Effector memory CD8-positive, alpha-beta T cell (primary cell): ENCODE data around the gene C11orf98.
"Not testable (repeated sequence)": the region's sequence is repeated elsewhere in the genome, so short reads cannot be mapped to it uniquely, and the experiment has no call there.

ENCODE experiments used
- ATAC-seq: fragments of 150-1000 bp; cut with Tn5 transposase; replicated peaks from 2 replicates; pipeline ENCODE4 v1.10.0; 2021; ENCODE audit warnings: mild to moderate bottlenecking, moderate library complexity
- DNase-seq, 3 experiments: peaks; one replicate each; pipeline ENCODE4 v3.0.0; 2021
- H3K27ac Mint-ChIP-seq, 2 donors: one replicate each; pipeline ENCODE4 v1.8.0; 2022; ENCODE audit warnings: mild to moderate bottlenecking in 2 of 2, mixed read lengths in 2 of 2, moderate library complexity in 2 of 2
- H3K27me3 Mint-ChIP-seq, 2 donors: one replicate each; pipeline ENCODE4 v1.8.0; 2022; ENCODE audit warnings: mixed read lengths in 2 of 2
- H3K36me3 Mint-ChIP-seq: one replicate; pipeline ENCODE4 v1.8.0; 2022; ENCODE audit warnings: mild to moderate bottlenecking, moderate library complexity, mixed read lengths; ENCODE audit not compliant: insufficient read depth
- H3K4me1 Mint-ChIP-seq, 2 donors: one replicate each; pipeline ENCODE4 v1.8.0; 2022; ENCODE audit warnings: low read depth in 2 of 2, mixed read lengths in 2 of 2
- H3K4me3 Mint-ChIP-seq, 2 donors: one replicate each; pipeline ENCODE4 v1.8.0; 2022; ENCODE audit warnings: mild to moderate bottlenecking in 2 of 2, mixed read lengths in 2 of 2, moderate library complexity in 2 of 2
- H3K9me3 Mint-ChIP-seq, 2 donors: one replicate each; pipeline ENCODE4 v1.8.0; 2022; ENCODE audit warnings: mixed read lengths in 2 of 2

Gene C11orf98

GRCh38 chr11:62677156-62677555 is 12.1 kb upstream of the C11orf98 start:
- DNase-seq (no peak), ATAC-seq (no peak)
- H3K27ac Mint-ChIP-seq = peak overlapping the region; percentile 98 to 99
- H3K36me3 Mint-ChIP-seq = peaks cover 53% of the 10 kb centered on the region
- H3K4me3 Mint-ChIP-seq = peak overlapping the region; percentile 51 to 53
- no peaks in the 10 kb centered on the region for H3K27me3 Mint-ChIP-seq
- H3K4me1 Mint-ChIP-seq = peaks cover 31 to 37% of the 10 kb centered on the region in 2 donors
- H3K9me3 Mint-ChIP-seq = no peaks in the 10 kb centered on the region

DNA sequence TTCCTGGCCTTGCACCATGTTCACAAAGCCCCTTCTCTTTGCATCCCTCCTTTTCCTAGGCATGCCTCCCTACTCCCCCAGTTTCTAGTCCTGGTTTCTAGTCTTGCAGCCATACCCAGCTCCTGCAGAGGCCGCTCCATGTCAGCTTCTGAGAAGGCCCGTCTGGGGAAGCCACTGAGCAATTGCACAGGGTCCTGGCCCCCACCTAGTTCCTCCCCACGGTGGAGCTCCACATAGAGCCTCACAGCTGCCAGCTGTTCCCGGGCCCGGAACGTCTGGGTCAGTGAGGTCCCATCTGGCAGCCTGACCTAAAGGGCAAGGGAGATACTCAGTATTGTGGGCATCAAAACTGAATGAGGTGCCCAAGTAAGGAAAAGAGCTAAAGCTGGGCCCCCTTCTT is 11.7 kb upstream of the C11orf98 start:
- Mint-ChIP-seq H3K27me3 (no peaks in the 10 kb centered on the region), H3K9me3 (no peaks in the 10 kb centered on the region), H3K36me3 (peaks cover 56% of the 10 kb centered on the region), H3K27ac (peak overlapping the region; percentile 98 to 99), H3K4me1 (peaks cover 35 to 41% of the 10 kb centered on the region in 2 donors), H3K4me3 (peak overlapping the region; percentile 51 to 53)
- no peak for DNase-seq
- no peak for ATAC-seq

DNA sequence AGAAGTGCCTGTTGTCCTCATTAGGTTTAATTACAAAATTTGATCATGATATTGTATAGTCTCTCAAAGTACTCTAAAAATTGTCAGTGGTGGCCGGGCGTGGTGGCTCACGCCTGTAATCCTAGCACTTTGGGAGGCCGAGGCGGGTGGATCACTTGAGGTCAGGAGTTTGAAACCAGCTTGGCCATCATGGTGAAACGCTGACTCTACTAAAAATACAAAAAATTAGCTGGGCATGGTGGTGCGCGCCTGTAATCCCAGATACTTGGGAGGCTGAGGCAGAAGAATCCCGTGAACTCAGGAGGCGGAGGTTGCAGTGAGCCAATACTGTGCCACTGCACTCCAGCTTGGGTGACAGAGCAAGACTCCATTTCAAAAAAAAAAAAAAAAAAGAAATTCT is 10.4 kb upstream of the C11orf98 start:
- not testable (repeated sequence) for H3K9me3 Mint-ChIP-seq, H3K27me3 Mint-ChIP-seq, ATAC-seq, DNase-seq, H3K27ac Mint-ChIP-seq, H3K4me3 Mint-ChIP-seq
- Mint-ChIP-seq H3K36me3 (peaks cover 56% of the 10 kb centered on the region), H3K4me1 (peaks cover 41 to 53% of the 10 kb centered on the region in 2 donors)

DNA sequence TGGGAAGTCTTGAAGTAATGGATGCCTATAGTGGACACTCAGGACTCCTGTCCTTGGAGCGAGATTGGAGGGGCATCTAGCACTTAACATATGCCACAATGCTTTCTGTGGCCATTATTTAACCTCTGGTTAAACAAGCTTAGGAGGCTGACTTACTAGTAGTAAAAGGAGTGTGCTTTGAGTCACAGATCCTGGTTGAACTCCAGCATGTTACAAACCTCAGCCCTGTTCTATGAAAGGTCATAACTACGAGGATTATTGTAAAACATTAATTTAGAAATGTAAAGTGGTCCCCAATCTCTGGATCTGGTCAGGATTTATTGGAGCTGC is 8.2 kb upstream of the C11orf98 start:
- Mint-ChIP-seq H3K27ac (peak overlapping the region in 1 of 2 donors; percentile 95), H3K4me1 (peaks cover 31 to 50% of the 10 kb centered on the region in 2 donors), H3K4me3 (peak overlapping the region; percentile 97 to 99), H3K27me3 (no peaks in the 10 kb centered on the region), H3K36me3 (peaks cover 53% of the 10 kb centered on the region), H3K9me3 (no peaks in the 10 kb centered on the region)
- DNase-seq = no peak
- ATAC-seq = no peak

DNA sequence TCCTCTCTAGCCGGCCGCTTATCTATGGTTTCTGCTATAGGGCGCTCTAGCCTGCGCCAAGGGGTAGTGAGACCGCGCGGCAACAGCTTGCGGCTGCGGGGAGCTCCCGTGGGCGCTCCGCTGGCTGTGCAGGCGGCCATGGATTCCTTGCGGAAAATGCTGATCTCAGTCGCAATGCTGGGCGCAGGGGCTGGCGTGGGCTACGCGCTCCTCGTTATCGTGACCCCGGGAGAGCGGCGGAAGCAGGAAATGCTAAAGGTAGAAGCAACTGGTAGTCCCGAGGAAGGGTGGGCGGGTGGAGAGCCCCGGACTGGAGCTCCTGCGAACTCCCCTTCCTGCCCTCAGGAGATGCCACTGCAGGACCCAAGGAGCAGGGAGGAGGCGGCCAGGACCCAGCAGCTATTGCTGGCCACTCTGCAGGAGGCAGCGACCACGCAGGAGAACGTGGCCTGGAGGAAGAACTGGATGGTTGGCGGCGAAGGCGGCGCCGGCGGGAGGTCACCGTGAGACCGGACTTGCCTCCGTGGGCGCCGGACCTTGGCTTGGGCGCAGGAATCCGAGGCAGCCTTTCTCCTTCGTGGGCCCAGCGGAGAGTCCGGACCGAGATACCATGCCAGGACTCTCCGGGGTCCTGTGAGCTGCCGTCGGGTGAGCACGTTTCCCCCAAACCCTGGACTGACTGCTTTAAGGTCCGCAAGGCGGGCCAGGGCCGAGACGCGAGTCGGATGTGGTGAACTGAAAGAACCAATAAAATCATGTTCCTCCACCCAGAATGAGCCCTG is 6.8 kb upstream of the C11orf98 start, which contains the start of the genes LBHD1 and UQCC3:
Gene LBHD1 (minus strand): TSS at position 660 of the 782 bp plus-strand sequence. CDS start 2,236 bp downstream, outside the sequence.
Gene UQCC3 (plus strand): TSS at position 66 of the 782 bp plus-strand sequence. CDS start 73 bp downstream, at position 139.
- Mint-ChIP-seq H3K27ac (peak within 1 kb of the TSS; percentile 95), H3K27me3 (no peaks in the 10 kb centered on the region), H3K9me3 (no peaks in the 10 kb centered on the region), H3K4me3 (peak within 1 kb of the TSS; percentile 97 to 99), H3K36me3 (peaks cover 43% of the 10 kb centered on the region), H3K4me1 (peaks cover 19 to 43% of the 10 kb centered on the region in 2 donors)
- DNase-seq (peak; percentile 54 to 71 (median 70)), ATAC-seq (peak; percentile 85)

GRCh38 chr11:62671236-62671607 is 6.2 kb upstream of the C11orf98 start:
- ATAC-seq (peak; percentile 40), DNase-seq (peak in 1 of 3 experiments; percentile 28)
- Mint-ChIP-seq H3K27me3 (no peaks in the 10 kb centered on the region), H3K4me3 (peak overlapping the region; percentile 97 to 99), H3K9me3 (no peaks in the 10 kb centered on the region), H3K4me1 (peaks cover 21 to 47% of the 10 kb centered on the region in 2 donors), H3K36me3 (peaks cover 38% of the 10 kb centered on the region), H3K27ac (peak overlapping the region; percentile 95)

DNA sequence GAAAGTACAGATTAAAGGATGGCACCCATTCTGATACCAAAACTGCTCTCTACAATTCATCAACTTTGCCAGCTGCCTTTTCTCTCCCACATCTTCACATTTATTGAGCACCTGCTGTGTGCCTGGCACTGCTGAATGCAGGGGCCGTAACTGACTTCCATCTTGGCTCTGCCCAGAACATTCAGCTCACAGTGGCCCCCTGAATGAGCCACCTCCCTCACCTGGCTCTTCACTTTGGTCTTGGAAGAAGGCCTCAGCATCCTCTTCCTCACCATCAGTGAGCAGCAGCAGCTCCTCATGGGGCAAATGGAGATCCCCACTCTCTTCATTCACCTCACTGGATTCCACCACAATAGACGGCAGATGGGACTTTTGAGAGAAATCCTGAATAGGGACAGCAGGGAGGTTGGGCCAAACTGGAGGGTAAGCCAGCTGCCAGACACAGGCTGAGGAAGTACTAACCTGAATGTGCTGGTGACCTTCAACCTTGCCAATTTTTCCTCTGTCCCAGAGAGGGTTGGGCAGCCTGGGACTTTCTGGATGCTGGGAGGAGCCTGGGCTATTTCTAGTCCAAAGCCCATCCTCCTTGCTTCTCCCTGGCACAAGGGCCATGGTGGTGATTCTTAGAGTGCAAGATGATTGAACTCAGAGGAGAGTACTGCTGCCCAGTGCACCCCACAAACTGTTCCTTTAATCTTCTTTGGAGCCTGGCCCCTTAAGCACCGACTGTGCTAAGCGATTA is 4.6 kb upstream of the C11orf98 start:
- Mint-ChIP-seq H3K4me3 (peak overlapping the region in 1 of 2 donors; percentile 99), H3K27me3 (no peaks in the 10 kb centered on the region), H3K9me3 (no peaks in the 10 kb centered on the region), H3K27ac (no peak overlapping the region), H3K4me1 (peaks cover 28 to 51% of the 10 kb centered on the region in 2 donors), H3K36me3 (peaks cover 38% of the 10 kb centered on the region)
- DNase-seq (no peak), ATAC-seq (no peak)

- ATAC-seq = no peak
- H3K27ac Mint-ChIP-seq = no peak overlapping the region
- H3K36me3 Mint-ChIP-seq = peaks cover 39% of the 10 kb centered on the region
- DNase-seq = no peak
- H3K4me1 Mint-ChIP-seq = peaks cover 28 to 49% of the 10 kb centered on the region in 2 donors
- peak overlapping the region in 1 of 2 donors; percentile 95 for H3K4me3 Mint-ChIP-seq
- H3K27me3 Mint-ChIP-seq = no peaks in the 10 kb centered on the region
- no peaks in the 10 kb centered on the region for H3K9me3 Mint-ChIP-seq
These were observed 2.5 kb upstream of the C11orf98 start for GRCh38 chr11:62667460-62667859.

DNA sequence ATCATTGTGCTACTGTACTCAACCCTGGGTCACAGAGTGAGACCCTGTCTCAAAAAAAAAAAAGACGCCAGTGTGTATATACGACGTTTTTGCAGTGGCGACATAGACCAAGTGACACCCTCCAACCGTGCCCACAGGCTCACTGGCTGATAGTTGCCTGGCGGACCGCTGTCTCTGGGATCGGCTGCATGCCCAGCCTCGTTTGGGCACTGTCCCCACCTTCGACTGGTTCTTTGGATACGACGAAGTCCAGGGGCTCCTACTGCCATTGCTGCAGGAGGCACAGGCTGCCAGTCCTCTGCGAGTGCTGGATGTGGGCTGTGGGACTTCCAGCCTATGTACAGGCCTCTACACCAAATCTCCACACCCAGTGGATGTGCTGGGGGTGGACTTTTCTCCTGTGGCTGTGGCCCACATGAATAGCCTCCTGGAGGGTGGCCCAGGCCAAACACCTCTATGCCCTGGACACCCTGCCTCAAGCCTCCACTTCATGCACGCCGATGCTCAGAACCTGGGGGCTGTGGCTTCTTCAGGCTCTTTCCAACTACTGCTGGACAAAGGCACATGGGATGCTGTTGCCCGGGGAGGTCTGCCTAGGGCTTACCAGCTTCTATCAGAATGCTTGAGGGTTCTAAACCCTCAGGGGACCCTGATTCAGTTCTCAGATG is 1.4 kb upstream of the C11orf98 start:
- no peak for ATAC-seq
- Mint-ChIP-seq H3K27me3 (no peaks in the 10 kb centered on the region), H3K36me3 (peaks cover 33% of the 10 kb centered on the region), H3K27ac (peak overlapping the region; percentile 96 to 98), H3K9me3 (no peaks in the 10 kb centered on the region), H3K4me3 (peak overlapping the region; percentile 95 to 96), H3K4me1 (peaks cover 23 to 39% of the 10 kb centered on the region in 2 donors)
- DNase-seq = no peak

- DNase-seq (peak; percentile 53 to 59 (median 54)), ATAC-seq (peak; percentile 54)
- Mint-ChIP-seq H3K27me3 (no peaks in the 10 kb centered on the region), H3K4me3 (peak overlapping the region; percentile 95 to 96), H3K27ac (peak overlapping the region; percentile 96 to 98), H3K36me3 (peaks cover 39% of the 10 kb centered on the region), H3K4me1 (peaks cover 19 to 33% of the 10 kb centered on the region in 2 donors), H3K9me3 (no peaks in the 10 kb centered on the region)
These were observed 719 bp upstream of the C11orf98 start for GRCh38 chr11:62665599-62666258.

DNA sequence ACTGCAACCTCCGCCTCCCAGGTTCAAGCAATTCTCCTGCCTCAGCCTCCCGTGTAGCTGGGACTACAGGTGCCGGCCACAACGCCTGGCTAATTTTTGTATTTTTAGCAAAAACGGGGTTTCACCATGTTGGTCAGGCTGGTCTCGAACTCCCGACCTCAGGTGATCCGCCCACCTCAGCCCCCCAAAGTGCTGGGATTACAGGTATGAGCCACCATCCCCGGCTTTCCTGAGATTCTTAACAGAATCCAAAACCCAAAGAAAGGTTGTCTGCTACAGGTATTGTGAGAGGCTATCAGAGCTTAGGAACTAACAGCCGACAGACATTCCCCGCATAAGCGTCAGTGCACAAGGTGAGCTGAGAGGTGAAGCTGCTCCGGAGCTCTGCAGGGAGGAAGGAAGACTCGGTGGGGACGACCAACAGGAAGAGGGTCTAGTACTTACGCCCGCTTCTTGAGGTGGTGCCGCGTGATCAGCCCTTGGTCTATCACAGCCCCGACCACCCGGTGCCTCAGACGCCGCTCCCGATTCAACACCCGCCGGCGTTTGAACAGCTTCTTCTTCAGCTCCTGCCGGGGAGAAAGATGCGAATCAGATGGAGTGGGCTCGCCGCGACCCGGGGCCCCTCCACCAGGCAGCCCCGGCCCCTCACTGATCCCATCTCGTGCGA is 470 bp downstream of the C11orf98 start:
- Mint-ChIP-seq H3K4me1 (peaks cover 17 to 27% of the 10 kb centered on the region in 2 donors), H3K9me3 (no peaks in the 10 kb centered on the region), H3K4me3 (peak overlapping the region; percentile 95 to 96), H3K27ac (peak overlapping the region; percentile 96 to 98), H3K27me3 (no peaks in the 10 kb centered on the region), H3K36me3 (peaks cover 39% of the 10 kb centered on the region)
- ATAC-seq (peak; percentile 45), DNase-seq (peak in 2 of 3 experiments; percentile 39 to 46)

DNA sequence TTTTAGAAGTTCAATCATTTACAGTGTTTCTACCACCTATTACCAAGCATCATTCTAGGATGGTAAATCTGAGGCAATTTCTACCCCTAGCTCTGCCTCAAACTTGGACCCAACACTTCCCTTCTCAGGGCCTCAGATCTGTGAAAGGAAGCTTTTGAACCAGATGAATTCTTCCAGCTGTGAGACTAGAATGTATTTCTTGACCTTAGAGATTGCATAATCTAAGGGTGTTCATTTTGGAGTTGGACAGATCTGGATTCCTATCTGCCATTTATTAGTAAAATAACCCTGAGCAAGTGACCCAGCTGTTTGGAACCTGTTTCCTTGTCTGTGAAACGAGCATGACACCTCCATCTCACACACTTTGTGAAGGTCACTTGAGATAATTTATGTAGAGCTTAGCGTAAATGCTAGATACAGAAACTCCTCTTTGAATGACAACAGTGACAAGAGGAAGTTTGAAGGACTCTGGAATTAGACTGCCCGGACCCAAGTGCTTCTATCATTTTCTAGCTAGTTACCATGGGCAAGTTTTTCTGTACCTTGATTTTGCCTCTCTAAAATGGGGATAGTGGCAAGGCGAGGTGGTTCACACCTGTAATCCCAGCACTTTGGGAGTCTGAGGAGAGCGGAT is 8.1 kb downstream of the C11orf98 start:
- Mint-ChIP-seq H3K4me3 (no peak overlapping the region), H3K36me3 (peaks cover 38% of the 10 kb centered on the region), H3K4me1 (peaks cover 12% of the 10 kb centered on the region in 2 donors), H3K9me3 (no peaks in the 10 kb centered on the region), H3K27ac (no peak overlapping the region), H3K27me3 (no peaks in the 10 kb centered on the region)
- no peak for ATAC-seq
- DNase-seq = no peak
